Right hindlimb (tissue), 1 donor: Measurements from ENCODE around the gene EML1.

Source experiments
- DNase-seq: peaks from one replicate; pipeline ENCODE4 v3.0.0-alpha.2; 2018

Gene EML1

DNA sequence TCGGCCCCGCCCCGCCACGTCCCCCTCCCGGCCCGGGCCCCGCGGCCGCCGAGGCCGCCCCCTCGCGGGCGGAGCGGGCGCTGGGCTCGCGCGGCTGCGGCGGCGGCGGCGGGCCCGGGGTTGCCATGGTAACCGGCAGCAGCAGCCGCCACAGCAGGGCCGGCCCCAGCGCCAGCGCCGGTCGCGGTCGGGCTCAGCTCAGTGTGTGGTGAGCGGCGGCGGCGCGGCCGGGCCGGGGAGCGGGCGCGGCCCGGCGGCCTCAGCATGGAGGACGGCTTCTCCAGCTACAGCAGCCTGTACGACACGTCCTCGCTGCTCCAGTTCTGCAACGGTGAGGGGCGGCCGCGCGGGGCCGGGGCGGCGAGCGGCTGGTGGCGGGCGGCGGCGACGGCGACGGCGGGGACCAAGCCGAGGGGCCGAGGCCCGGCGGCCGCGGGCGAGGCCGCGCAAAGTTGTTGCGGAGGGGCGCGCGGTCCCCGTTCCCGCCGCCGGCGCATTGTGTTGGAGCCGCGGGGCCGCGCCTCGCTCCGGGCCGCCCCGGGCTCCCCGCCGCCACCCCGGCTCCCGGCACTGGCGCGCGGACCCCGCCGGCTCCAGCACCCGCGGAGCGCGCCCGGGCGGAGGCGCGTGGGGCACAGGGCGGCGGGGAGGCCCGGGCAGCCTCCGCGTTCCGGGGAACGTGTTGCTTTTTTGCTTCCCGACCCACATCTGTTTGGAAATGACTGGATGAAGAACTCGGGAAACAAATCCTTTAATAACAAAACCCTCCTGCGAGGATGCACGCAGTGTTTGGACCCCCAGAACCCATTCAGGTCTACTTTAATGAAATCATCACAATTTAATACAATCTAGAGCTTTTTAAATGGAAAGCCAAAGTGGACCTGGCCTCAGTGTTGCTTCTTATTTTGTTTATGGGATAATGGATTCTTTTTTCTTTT, at the start of gene EML1:
Gene EML1 (plus strand): TSS at position 201 of the 938 bp plus-strand sequence. CDS start 64 bp downstream, at position 265.
- DNase-seq, result peak; percentile 91

- no peak for DNase-seq
Measured at GRCh38 chr14:99744199-99744872, 48.9 kb upstream of the EML1 start.

- no peak for DNase-seq
Measured at GRCh38 chr14:99744873-99745224, 48.4 kb upstream of the EML1 start.

DNA sequence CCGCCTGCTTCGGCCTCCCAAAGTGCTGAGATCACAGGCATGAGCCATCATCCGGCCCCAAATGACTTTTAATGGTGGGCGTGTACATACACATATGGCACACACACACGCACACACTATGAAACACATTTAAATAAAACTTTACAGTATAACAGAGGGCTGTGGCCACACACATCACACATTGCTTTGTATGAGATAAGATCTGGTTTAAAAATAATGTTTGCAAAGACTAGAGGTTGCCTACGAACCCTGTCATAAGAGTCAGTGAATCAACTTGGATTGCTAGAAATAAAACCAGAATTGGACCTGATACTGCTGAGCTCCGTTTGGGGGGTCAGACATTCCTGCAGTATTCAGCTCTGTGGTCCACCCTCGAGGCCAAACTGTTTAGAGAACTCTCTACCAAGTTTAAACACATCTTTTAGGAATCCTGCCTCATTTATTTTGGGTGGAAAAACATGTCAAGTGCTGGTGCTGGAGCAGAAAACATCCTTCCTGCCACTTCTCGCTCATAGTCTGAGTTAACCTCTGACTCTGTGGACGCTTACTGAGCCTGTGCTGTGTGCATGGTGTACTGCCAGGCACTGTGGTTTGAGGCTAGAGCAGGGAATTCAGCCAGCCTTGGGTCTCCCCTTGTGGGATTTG, 47.8 kb upstream of the EML1 start:
- DNase-seq, result no peak

DNA sequence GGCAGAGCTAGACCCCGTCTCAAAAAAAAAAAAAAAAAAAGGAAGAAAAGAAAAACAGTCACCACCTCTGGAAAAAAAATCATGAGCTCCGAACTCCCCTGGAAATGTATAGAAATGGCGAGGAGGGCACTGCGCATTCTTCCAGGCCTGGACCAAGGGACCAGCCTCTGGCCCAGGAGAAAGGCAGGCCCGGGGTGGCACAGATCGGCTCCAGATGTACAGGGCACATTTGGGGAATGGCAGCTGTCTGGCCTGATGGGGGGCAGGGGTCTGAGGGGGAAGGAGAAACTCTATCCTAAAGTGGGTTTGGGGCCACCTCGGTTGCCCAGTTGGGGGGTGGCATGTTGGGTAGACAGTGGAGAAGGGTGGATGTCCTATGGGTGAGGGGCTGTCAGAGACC, 46.0 kb upstream of the EML1 start:
- DNase-seq, result no peak

DNA sequence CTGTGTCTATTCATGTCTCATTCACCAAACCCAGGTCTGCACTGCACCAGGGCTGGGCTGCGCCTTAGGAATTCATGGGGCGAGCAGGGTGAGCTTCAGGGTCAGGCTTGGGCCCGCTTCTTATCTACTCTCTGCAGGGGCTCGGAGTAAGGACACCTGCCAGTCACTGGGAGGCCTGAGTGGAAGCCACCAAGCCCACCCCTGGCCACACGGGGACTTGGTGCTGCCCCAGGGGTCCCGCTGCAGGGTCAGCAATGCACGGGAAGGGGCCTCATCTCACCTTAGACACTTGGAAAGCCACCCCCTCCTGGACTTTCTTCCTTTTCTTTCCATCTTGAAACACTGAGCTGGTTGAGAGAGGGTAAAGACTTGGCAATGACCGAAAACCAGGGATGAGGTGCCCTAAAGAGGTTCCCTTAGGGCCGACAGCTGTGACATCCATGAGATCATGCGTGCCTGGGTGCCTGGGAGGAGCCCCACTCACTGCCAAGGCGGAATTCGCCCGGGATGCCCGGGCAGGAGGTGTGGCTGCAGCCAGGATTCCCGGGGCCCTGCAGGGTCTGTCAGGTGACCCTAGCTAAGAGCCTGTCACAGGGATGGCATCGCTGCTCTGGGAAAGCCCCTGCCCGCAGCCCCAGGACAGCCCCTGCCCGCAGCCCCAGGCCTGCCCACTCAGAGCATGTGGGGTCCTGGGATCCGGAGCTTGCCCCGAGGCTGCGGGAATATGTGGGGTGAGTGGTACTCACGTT, 45.5 kb upstream of the EML1 start:
- DNase-seq, result no peak

DNA sequence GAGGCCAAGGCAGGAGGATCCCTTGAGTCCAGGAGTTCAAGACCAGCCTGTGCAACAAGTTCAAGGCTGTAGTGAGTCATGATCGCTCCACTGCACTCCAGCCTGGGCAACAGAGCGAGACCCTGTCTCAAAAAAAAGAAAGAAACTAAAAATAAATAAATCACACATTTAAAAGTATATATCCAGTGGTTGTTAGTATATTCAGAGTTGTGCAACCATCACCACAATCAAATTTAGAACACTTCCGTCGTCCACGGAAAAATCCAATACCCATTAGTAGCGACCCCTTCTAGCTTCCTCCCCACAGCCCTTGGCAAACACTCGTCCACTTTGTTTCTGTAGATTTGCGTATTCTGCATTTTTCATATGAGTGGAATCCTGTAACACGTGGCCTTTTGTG, 44.7 kb upstream of the EML1 start:
- no peak for DNase-seq

- no peak for DNase-seq
Measured at GRCh38 chr14:99749142-99749541, 44.1 kb upstream of the EML1 start.

- DNase-seq, result no peak
Measured at GRCh38 chr14:99749763-99750715, 43.2 kb upstream of the EML1 start.

GRCh38 chr14:99750746-99751450, 42.3 kb upstream of the EML1 start:
- no peak for DNase-seq

DNA sequence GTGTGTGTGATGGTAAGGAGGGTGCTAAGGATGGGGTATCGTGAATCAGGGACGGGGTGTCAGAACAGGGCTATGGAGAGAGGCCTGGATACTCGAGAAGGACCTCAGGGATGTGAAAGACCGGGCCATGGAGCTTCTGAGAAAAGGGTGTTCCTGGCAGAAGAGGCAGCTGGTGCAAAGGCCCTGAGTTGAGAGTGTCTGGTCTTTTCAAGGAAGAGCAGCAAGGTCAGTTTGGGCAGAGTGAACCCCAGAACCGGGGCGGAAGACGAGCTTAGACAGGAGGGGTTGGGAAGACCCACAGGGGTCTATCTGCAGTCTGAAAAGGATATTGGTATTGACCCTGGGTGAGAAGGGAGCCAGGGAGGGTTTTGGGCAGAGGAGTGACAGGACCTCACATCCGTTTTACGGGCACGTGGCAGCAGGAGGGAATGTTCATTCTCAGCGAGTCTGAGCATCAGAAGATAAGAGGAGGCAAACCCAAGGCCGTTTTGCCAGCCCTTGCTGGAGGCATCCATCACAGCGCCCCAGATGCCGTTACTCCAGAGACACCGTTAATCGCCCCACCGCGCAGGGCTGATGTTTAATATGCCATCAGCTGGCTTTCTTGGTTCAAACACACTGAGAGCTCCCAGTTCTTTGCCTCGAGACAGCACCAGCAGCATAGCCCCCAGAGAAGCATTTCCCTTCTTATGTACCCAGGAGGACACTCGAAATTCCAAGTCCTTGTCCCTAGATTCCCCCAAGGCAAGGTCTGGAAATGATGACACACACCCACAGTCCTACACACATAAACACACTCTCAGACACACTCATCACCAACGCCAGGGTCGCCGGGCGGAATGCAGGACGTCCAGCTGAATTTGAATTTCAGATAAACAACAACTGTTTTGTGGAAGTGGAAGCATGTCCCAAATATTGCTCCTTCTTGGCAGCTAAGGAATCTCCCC, 41.4 kb upstream of the EML1 start:
- no peak for DNase-seq

DNA sequence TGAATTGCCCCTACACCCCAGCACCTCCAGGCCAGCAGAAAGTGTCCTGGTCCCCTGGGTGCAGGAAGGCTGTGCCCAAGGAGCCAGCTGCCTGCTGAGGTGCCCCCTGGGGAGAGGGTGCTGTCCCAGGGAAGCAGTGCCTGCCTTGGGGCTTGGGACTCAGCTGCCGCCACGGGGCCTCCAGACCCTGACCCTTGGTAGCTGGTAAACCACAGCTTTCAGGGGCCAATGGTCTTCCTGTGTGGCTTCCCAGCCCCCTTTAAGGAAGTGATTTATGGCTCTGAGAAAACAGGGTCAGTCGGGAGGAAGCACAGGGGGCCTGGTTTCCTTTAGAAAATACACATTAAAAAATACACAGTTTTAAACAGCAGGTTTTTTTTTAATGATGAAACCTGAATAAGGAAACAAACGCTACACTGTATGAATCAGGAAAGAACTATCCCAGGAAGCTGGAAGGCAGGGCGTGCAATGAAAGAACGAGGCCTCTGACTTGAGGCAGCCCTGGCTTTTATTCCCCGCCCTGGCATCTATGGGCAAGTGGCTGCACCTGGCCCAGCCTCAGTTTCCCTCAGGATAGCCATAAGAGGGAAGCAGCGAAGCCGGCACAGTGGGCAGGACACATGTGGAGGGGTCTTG, 40.6 kb upstream of the EML1 start:
- DNase-seq, result no peak

- DNase-seq, result no peak
Measured at GRCh38 chr14:99753225-99754140, 39.7 kb upstream of the EML1 start.

DNA sequence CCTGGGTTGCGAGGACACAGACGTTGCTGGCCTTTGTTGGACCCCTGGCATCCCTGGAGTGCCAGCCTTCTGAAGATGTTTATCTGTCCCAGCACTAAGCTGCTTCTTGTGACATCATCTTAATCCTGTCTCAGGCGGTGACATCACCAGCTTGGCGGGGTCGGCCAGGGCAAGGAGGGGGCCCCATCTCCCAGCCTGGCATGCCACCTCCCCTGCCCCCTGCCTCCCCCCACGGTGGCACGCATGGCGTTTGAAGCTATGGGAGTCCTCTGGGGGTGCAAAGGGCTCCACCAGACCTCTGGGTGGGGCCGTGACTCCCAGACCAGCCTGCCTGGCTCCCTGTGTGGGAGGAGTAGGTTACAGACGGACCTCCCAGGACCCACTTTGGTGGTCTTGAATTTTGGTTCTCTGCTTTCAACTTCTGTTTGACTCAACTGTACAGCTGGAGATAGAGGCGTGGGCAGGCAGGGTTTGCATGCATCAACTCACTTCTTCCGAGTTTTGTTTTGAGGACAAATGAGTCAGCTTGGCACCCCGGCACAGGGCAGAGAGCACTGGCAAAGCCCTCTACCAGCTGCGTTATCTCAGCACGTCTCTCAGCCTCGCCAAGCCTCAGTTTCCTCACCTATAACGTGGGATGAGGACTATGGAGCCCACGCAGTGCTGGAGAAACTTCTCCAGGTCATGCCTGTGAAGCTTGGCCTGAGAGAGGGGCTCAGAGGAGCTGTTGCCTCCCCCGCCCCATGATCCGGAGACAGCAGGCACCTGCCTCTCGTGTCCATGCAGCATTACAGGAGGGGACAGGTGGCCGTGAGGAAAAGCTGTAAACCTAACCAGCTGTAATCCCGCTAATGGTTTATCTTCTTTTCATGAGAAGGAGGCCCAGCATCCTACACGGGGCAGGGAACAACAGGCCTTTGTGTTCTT, 38.8 kb upstream of the EML1 start:
- peak; percentile 24 for DNase-seq

DNA sequence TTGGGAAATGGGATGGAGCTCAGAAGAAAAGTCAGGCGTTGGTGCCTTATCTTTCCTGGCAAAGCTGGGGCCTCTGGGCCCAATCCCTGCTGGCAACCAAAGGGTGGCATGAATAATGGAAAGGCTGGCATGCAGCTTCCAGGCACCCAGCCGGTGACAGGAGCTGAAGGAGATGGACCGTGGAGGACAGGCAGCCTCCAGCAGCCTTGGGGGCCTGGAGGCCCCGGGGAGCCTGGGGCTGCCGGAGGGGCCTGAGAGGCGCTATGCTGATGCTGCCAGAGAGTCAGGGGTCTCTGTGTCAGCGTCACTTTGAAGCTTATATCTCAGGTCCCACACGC, 38.2 kb upstream of the EML1 start:
- no peak for DNase-seq

DNA sequence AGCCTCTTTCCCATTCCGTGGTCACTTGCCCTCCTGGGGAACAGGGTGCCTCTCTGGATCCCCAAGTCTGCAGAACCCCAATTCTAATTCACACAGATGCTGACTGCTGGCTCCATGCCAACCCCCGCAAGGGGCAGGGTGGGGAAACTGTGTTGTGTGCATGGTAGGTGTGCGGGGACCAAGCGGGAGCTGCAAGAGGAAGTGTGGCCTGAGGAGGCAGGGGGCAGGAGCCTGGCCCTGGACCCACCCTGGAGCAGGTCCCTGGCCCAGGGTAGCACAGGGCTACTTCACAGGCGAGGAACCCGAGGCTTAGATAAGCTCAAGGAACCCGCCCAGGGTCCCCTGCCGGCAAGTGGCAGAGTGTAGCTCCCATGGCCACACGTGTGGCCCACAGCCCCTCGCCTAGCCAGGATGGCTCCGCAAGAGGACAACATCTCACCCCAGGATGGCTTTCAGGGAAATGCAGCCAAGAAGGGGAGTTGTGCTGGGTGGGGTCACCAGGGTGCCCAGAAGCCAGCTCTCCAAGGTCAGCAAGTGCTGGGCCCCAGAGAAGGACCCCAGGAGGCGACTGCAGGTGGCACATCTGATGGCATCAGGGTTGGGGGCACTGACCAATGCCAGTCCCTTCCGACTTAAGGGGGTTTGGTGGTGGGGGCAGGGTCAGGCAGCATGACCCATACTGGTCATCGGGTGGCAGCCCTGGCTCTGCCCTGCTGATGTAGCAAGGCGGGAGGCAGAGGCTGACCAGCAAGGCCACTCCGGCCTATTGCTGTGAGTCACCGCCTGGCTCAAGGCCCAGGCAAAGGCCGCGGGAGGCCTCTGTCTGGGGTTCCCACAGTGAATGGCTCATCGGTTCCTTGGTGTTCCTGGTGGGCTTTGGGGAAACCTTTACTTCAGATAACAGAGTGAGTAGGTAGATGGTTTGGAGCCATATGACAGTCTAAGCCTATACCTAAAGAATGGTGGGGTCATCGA, 37.3 kb upstream of the EML1 start:
- peak; percentile 78 for DNase-seq
